IMR-90 (cell line): ENCODE data around the gene SRPRA. TPM values are rescaled to one million over a fixed set of nuclear protein-coding genes. Genes with fewer than 3 reads are reported as not detected.

Experiments
- ATAC-seq: fragments of 200-7000 bp; cut with Tn5 transposase; 2 replicates; pipeline ENCODE4 v1.9.1; 2020; ENCODE audit warnings: low read depth, mild to moderate bottlenecking, moderate library complexity
- BruUV-seq: library from RNA; stranded (reverse); fragments of 400-500 nt; replicated peaks from 2 replicates; lab custom pipeline; 2021; lab: Mats Ljungman, UMichigan
- CTCF ChIA-PET: fragments of 300-600 bp; formaldehyde crosslinking; extraction: SDS; loops from one replicate; lab custom pipeline; 2021; ENCODE audit warnings: antibody characterized with exemption; lab: Yijun Ruan, JAX
- POLR2A ChIA-PET: fragments of 300-600 bp; sonication (Branson Sonifier 250); formaldehyde crosslinking; loops from one replicate; lab custom pipeline; 2022; ENCODE audit warnings: antibody characterized with exemption; ENCODE audit not compliant: unreplicated experiment; lab: Charles Lee
- DNase-seq: peaks from one replicate; pipeline ENCODE4 v3.0.0; 2013
- H2AFZ ChIP-seq: replicated peaks from 2 replicates; pipeline ENCODE3; 2013; ENCODE audit warnings: low read length, mild to moderate bottlenecking; ENCODE audit not compliant: poor library complexity
- H2AK5ac ChIP-seq: 2 replicates; pipeline ENCODE4 v1.6.1; 2013; ENCODE audit warnings: low read depth, low read length, inconsistent platforms
- H2AK9ac ChIP-seq: replicated peaks from 2 replicates; pipeline ENCODE3; 2013; ENCODE audit warnings: mild to moderate bottlenecking, low read depth, low read length, moderate library complexity; ENCODE audit not compliant: poor library complexity
- H2BK120ac ChIP-seq: 2 replicates; pipeline ENCODE4 v1.6.1; 2013; ENCODE audit warnings: low read depth, low read length, inconsistent platforms
- H2BK15ac ChIP-seq: 3 replicates; pipeline ENCODE4 v1.6.1; 2013; ENCODE audit warnings: low read depth, low read length, inconsistent platforms
- H2BK20ac ChIP-seq: 2 replicates; pipeline ENCODE4 v1.6.1; 2013; ENCODE audit warnings: low read depth, mild to moderate bottlenecking, inconsistent platforms, low read length, moderate library complexity
- H2BK5ac ChIP-seq: 2 replicates; pipeline ENCODE4 v1.6.1; 2013; ENCODE audit warnings: mild to moderate bottlenecking, low read depth, low read length, inconsistent platforms; ENCODE audit not compliant: poor library complexity, severe bottlenecking
- H3K14ac ChIP-seq: replicated peaks from 2 replicates; pipeline ENCODE4 v1.6.1; 2013; ENCODE audit warnings: low read depth, low read length, inconsistent platforms
- H3K18ac ChIP-seq: 2 replicates; pipeline ENCODE4 v1.6.1; 2013; ENCODE audit warnings: low read depth, low read length, control low read depth
- H3K23ac ChIP-seq: 2 replicates; pipeline ENCODE4 v1.6.1; 2013; ENCODE audit warnings: low read depth, low read length, inconsistent platforms
- H3K27ac ChIP-seq: 2 replicates; pipeline ENCODE4 v1.5.1; 2013; ENCODE audit warnings: mild to moderate bottlenecking, control low read depth, low read length; ENCODE audit not compliant: insufficient read depth
- H3K27me3 ChIP-seq: 2 replicates; pipeline ENCODE4 v1.6.1; 2013; ENCODE audit warnings: low read length; ENCODE audit not compliant: control insufficient read depth, insufficient read depth
- H3K36me3 ChIP-seq: 2 replicates; pipeline ENCODE4 v1.6.1; 2013; ENCODE audit warnings: low read length, mixed read lengths; ENCODE audit not compliant: control insufficient read depth, insufficient read depth
- H3K4ac ChIP-seq: 2 replicates; pipeline ENCODE4 v1.6.1; 2013; ENCODE audit warnings: low read depth, low read length, inconsistent platforms
- H3K4me1 ChIP-seq: 2 replicates; pipeline ENCODE4 v1.6.1; 2013; ENCODE audit warnings: low read length, mixed read lengths; ENCODE audit not compliant: control insufficient read depth, insufficient read depth
- H3K4me2 ChIP-seq: 2 replicates; pipeline ENCODE4 v1.6.1; 2013; ENCODE audit warnings: low read depth, mild to moderate bottlenecking, control low read depth, low read length, moderate library complexity
- H3K4me3 ChIP-seq: 2 replicates; pipeline ENCODE4 v1.5.1; 2013; ENCODE audit warnings: low read depth, mild to moderate bottlenecking, control low read depth, low read length, moderate library complexity; ENCODE audit not compliant: insufficient read depth
- H3K56ac ChIP-seq: 2 replicates; pipeline ENCODE4 v1.6.1; 2013; ENCODE audit warnings: low read length, inconsistent platforms; ENCODE audit not compliant: insufficient read depth; ENCODE audit errors: extremely low read depth
- H3K79me1 ChIP-seq, 2 experiments: 2 replicates each; pipeline ENCODE4 v1.6.1; 2013; ENCODE audit warnings: low read length in 2 of 2, inconsistent platforms in 1 of 2, low read depth in 1 of 2
- H3K9ac ChIP-seq: 2 replicates; pipeline ENCODE4 v1.6.1; 2013; ENCODE audit warnings: low read depth, low read length, control low read depth
- H3K9me1 ChIP-seq: 2 replicates; pipeline ENCODE4 v1.6.1; 2013; ENCODE audit warnings: low read length, inconsistent platforms; ENCODE audit not compliant: insufficient read depth
- H3K9me3 ChIP-seq: 2 replicates; pipeline ENCODE4 v1.6.1; 2013; ENCODE audit warnings: low read length; ENCODE audit not compliant: control insufficient read depth, insufficient read depth
- H4K20me1 ChIP-seq: 2 replicates; pipeline ENCODE4 v1.6.1; 2013; ENCODE audit warnings: low read length, inconsistent platforms; ENCODE audit not compliant: insufficient read depth
- H4K5ac ChIP-seq: 2 replicates; pipeline ENCODE4 v1.6.1; 2013; ENCODE audit warnings: mild to moderate bottlenecking, low read depth, low read length, control low read depth
- H4K8ac ChIP-seq, 2 experiments: 2 replicates each; pipeline ENCODE4 v1.6.1; 2013; ENCODE audit warnings: low read depth in 2 of 2, low read length in 2 of 2, control low read depth in 1 of 2, inconsistent platforms in 1 of 2
- H4K91ac ChIP-seq: 2 replicates; pipeline ENCODE4 v1.6.1; 2013; ENCODE audit warnings: low read depth, low read length, inconsistent platforms; ENCODE audit not compliant: insufficient read depth
- CEBPB ChIP-seq: IDR thresholded peaks from 2 replicates; pipeline ENCODE4 v1.6.1; 2012; ENCODE audit warnings: low read depth, low read length, improper control_type of control experiment
- CTCF ChIP-seq: conservative IDR thresholded peaks from 2 replicates; pipeline ENCODE4 v1.5.1; 2012; ENCODE audit warnings: mild to moderate bottlenecking, low read depth, low read length, improper control_type of control experiment
- MAZ ChIP-seq: IDR thresholded peaks from 2 replicates; pipeline ENCODE4 v1.6.1; 2012; ENCODE audit warnings: low read depth, mild to moderate bottlenecking, low read length, improper control_type of control experiment, moderate library complexity, borderline replicate concordance
- NFE2L2 ChIP-seq: fragments of 150-350 bp; IDR thresholded peaks from 2 replicates; pipeline ENCODE4 v1.6.1; 2016; ENCODE audit warnings: low read depth, mild to moderate bottlenecking, low read length
- POLR2A ChIP-seq: IDR thresholded peaks from 2 replicates; pipeline ENCODE4 v1.6.1; 2012; ENCODE audit warnings: mild to moderate bottlenecking, low read depth, low read length
- RAD21 ChIP-seq: IDR thresholded peaks from 2 replicates; pipeline ENCODE4 v1.6.1; 2012; ENCODE audit warnings: low read length, improper control_type of control experiment
- RFX5 ChIP-seq: IDR thresholded peaks from 2 replicates; pipeline ENCODE4 v1.8.0; 2012; ENCODE audit warnings: low read depth, mild to moderate bottlenecking, low read length, moderate library complexity
- SMC3 ChIP-seq: fragments of 150-350 bp; IDR thresholded peaks from 2 replicates; pipeline ENCODE4 v1.6.1; 2016; ENCODE audit warnings: low read depth, mild to moderate bottlenecking, antibody characterized with exemption, low read length, moderate library complexity
- USF2 ChIP-seq: fragments of 150-350 bp; IDR thresholded peaks from 2 replicates; pipeline ENCODE4 v1.6.1; 2017; ENCODE audit warnings: mild to moderate bottlenecking, antibody characterized with exemption, low read length, low read depth
- WGBS, 2 experiments: methylation state at CpG; one replicate each; pipeline versions ENCODE4 v1.1.5 to v1.1.7; 2013; ENCODE audit warnings: missing lambda C conversion rate in 2 of 2; ENCODE audit not compliant: insufficient read length in 1 of 2; ENCODE audit errors: extremely low coverage in 2 of 2; 5-methylcytosine and 5-hydroxymethylcytosine counted together
- dilution Hi-C: fragments of 300-500 bp; cut with HindIII; formaldehyde crosslinking; loops from one replicate; pipeline ENCODE4 v1.14.3; 2018; ENCODE audit warnings: low sequenced_read_pairs; ENCODE audit not compliant: unreplicated experiment
- in situ Hi-C: fragments of 300-500 bp; cut with MboI; formaldehyde crosslinking; loops from 3 replicates; pipeline ENCODE4 v1.14.3; 2019; ENCODE audit warnings: low sequenced_read_pairs, inconsistent platforms, mixed read lengths
- intact Hi-C: fragments of 100-400 bp; cut with micrococcal nuclease; formaldehyde crosslinking; loops from 2 replicates; pipeline ENCODE4 v1.10.0; 2022
- polyA plus RNA-seq, 3 experiments: library from polyadenylated mRNA; depleted of rRNA; stranded (reverse); fragments of >200 nt; gene quantifications; 2 replicates each; pipeline ENCODE4 v1.2.3, GENCODE V29; 2012; ENCODE audit warnings: low replicate concordance in 1 of 3
- total RNA-seq: library from RNA; depleted of rRNA; stranded (reverse); fragments of >200 nt; gene quantifications from 2 replicates; pipeline ENCODE4 v1.2.3, GENCODE V29; 2012
- TF ChIP-seq, protein P1 (sequence below): fragments of 150-350 bp; IDR thresholded peaks from 2 replicates; pipeline ENCODE4 v1.6.1; 2016; ENCODE audit warnings: low read depth, mild to moderate bottlenecking, low read length, moderate library complexity, borderline replicate concordance

The SRPRA gene
- total and polyA plus RNA-seq, 2 of the 4 experiments (the other 2 are of a cell fraction) = 108 to 131 TPM

DNA sequence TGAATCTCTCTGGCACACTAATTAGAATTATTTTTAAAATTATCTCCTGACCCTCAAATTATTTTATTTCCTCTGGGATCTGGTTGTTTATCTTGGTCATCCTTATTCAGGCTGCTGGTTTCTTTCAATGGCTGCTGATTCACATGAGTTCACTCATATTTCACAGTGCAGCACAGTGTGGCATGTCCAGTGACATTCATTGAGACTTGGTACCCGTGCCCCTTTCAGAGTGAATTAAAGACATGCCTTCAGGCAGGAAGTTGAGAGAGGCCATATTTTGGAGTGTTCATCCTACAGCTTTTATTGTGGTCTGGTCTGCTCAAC lies 48.7 kb upstream of the SRPRA start (continued):
- TF ChIP-seq CTCF (no peak), CEBPB (no peak), MAZ (no peak), RFX5 (no peak)

DNA sequence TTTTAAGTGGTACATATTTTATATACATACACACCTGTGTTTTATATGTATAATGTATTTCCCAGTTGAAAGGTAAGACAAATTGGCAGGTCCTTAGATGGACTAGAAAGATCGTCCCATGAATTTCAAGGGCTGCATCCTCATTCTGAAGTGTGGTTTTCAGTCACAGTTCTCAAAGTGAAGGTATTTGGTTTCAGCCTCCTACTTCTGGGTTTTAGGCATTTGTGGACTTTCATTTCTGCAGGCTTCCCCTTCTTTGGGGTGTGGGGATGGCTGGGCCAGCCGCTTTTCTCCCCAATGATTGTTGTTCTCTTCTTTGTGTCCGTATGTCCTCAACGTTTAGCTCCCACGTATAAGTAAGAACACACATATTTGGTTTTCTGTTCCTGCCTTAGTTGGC lies 45.1 kb upstream of the SRPRA start:
- WGBS, 2 experiments = 92% methylated on average over 2 of the region's 5 CpGs; no CpG with 5 or more reads in 1 of the 2 experiments
- Histone ChIP-seq H4K8ac (no peak overlapping the region), H2AFZ (no peak overlapping the region), H3K18ac (no peak overlapping the region), H3K27me3 (no peaks in the 10 kb centered on the region), H3K9me3 (no peaks in the 10 kb centered on the region), H3K56ac (no peak overlapping the region), H4K20me1 (peaks cover 3% of the 10 kb centered on the region; the same call in 1 of the 2 replicates), H3K4me2 (no peak overlapping the region), H3K9me1 (peaks cover 9% of the 10 kb centered on the region; the same call in 1 of the 2 replicates), H3K36me3 (peaks cover 1% of the 10 kb centered on the region; the same call in 1 of the 2 replicates), H2BK20ac (no peak overlapping the region), H2BK15ac (no peak overlapping the region), H2AK5ac (no peak overlapping the region), H2BK120ac (no peak overlapping the region), H3K14ac (no peak overlapping the region), H2AK9ac (no peak overlapping the region), H3K4me1 (peaks cover 12% of the 10 kb centered on the region), H4K5ac (no peak overlapping the region), H3K4ac (no peak overlapping the region), H4K91ac (no peak overlapping the region), H3K9ac (no peak overlapping the region), H3K4me3 (no peak overlapping the region), H3K79me1 (peaks cover 0 to 3% of the 10 kb centered on the region in 2 experiments; a peak in 1 of 4 replicates), H3K27ac (no peak overlapping the region), H3K23ac (no peak overlapping the region), H2BK5ac (no peak overlapping the region)
- dilution Hi-C loops = no loop called here
- no peak for DNase-seq
- no peak for ATAC-seq
- in situ Hi-C loops = loop anchor here (10.0 to 25.0 kb wide), 3 partner anchors 101 to 1023 kb away; no protein-coding TSS in a partner anchor
- ChIA-PET POLR2A (no interaction called here), CTCF (no interaction called here)
- intact Hi-C loops = loop anchor here (5.0 to 10.0 kb wide), 3 partner anchors 291 to 1181 kb away; no protein-coding TSS in a partner anchor
- no TSS peak for BruUV-seq
- TF ChIP-seq POLR2A = no peak
- TF ChIP-seq NFE2L2 = no peak
- TF ChIP-seq CEBPB = no peak
- TF ChIP-seq RAD21 = no peak
- TF ChIP-seq, protein P1, sequence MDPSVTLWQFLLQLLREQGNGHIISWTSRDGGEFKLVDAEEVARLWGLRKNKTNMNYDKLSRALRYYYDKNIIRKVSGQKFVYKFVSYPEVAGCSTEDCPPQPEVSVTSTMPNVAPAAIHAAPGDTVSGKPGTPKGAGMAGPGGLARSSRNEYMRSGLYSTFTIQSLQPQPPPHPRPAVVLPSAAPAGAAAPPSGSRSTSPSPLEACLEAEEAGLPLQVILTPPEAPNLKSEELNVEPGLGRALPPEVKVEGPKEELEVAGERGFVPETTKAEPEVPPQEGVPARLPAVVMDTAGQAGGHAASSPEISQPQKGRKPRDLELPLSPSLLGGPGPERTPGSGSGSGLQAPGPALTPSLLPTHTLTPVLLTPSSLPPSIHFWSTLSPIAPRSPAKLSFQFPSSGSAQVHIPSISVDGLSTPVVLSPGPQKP = no peak
- TF ChIP-seq MAZ = no peak
- no peak for TF ChIP-seq USF2
- no peak for TF ChIP-seq CTCF
- TF ChIP-seq SMC3 = no peak
